Ecto neural progenitor cell (in vitro differentiated cells): ENCODE data around the gene SORBS1.
"Not testable (repeated sequence)": the region's sequence is repeated elsewhere in the genome, so short reads cannot be mapped to it uniquely, and the experiment has no call there.

Experiments
- DNase-seq: peaks from one replicate; pipeline ENCODE4 v3.0.0-alpha.2; 2018; ENCODE audit warnings: low spot score

Gene SORBS1

GRCh38 chr10:95388539-95388938, 172.6 kb downstream of the SORBS1 start:
- DNase-seq: no peak

GRCh38 chr10:95388109-95388471, 173.1 kb downstream of the SORBS1 start:
- DNase-seq: no peak

GRCh38 chr10:95384011-95384704, 177.0 kb downstream of the SORBS1 start:
- DNase-seq: no peak

- DNase-seq: no peak
These were observed 178.6 kb downstream of the SORBS1 start for GRCh38 chr10:95382596-95382995.

- no peak for DNase-seq
These were observed 179.0 kb downstream of the SORBS1 start for GRCh38 chr10:95382174-95382573.

- no peak for DNase-seq
These were observed 183.2 kb downstream of the SORBS1 start for GRCh38 chr10:95377950-95378349.

GRCh38 chr10:95375418-95375817, 185.8 kb downstream of the SORBS1 start:
- no peak for DNase-seq

GRCh38 chr10:95374597-95375209, 186.5 kb downstream of the SORBS1 start:
- DNase-seq: peak; percentile 85

- no peak for DNase-seq
These were observed 187.5 kb downstream of the SORBS1 start for GRCh38 chr10:95373660-95374059.

GRCh38 chr10:95364342-95364741, 196.8 kb downstream of the SORBS1 start:
- no peak for DNase-seq

- no peak for DNase-seq
These were observed 197.8 kb downstream of the SORBS1 start for GRCh38 chr10:95363303-95363912.

- no peak for DNase-seq
These were observed 201.0 kb downstream of the SORBS1 start for GRCh38 chr10:95360122-95360714.

GRCh38 chr10:95359466-95359865, 201.7 kb downstream of the SORBS1 start:
- DNase-seq: no peak

- no peak for DNase-seq
These were observed 204.8 kb downstream of the SORBS1 start for GRCh38 chr10:95356190-95356955.

- no peak for DNase-seq
These were observed 205.9 kb downstream of the SORBS1 start for GRCh38 chr10:95355301-95355700.

- no peak for DNase-seq
These were observed 207.1 kb downstream of the SORBS1 start for GRCh38 chr10:95354110-95354509.

- DNase-seq: no peak
These were observed 208.0 kb downstream of the SORBS1 start for GRCh38 chr10:95353123-95353522.

- no peak for DNase-seq
These were observed 208.5 kb downstream of the SORBS1 start for GRCh38 chr10:95352684-95353083.

- no peak for DNase-seq
These were observed 210.3 kb downstream of the SORBS1 start for GRCh38 chr10:95350830-95351228.

- no peak for DNase-seq
These were observed 210.8 kb downstream of the SORBS1 start for GRCh38 chr10:95350219-95350829.

- not testable (repeated sequence) for DNase-seq
These were observed 213.8 kb downstream of the SORBS1 start for GRCh38 chr10:95347402-95347766.
